DND-41 (cell line): ENCODE results near the gene ASH1L.
"Not testable (repeated sequence)": the region's sequence is repeated elsewhere in the genome, so short reads cannot be mapped to it uniquely, and the experiment has no call there.

ENCODE experiments used
- ATAC-seq: fragments of 200-7000 bp; cut with Tn5 transposase; 3 replicates; pipeline ENCODE4 v1.9.1; 2021; ENCODE audit warnings: low read depth; ENCODE audit not compliant: insufficient read depth
- DNase-seq: peaks from one replicate; pipeline ENCODE4 v3.0.0-alpha.2; 2020
- H2AFZ ChIP-seq: 2 replicates; pipeline ENCODE4 v1.6.0; 2012; ENCODE audit warnings: low read depth, low read length
- H3K27ac ChIP-seq: 2 replicates; pipeline ENCODE4 v1.5.1; 2012; ENCODE audit warnings: low read length, inconsistent platforms
- H3K27me3 ChIP-seq: fragments of 200-600 bp; sonication (generic); 2 replicates; pipeline ENCODE4 v1.6.0; 2012; ENCODE audit warnings: low read length, mild to moderate bottlenecking, inconsistent platforms; ENCODE audit not compliant: insufficient read depth, poor library complexity
- H3K36me3 ChIP-seq: 2 replicates; pipeline ENCODE4 v1.5.1; 2012; ENCODE audit warnings: low read length, inconsistent platforms; ENCODE audit not compliant: insufficient read depth
- H3K4me1 ChIP-seq: 2 replicates; pipeline ENCODE4 v1.5.1; 2012; ENCODE audit warnings: mild to moderate bottlenecking, low read length; ENCODE audit not compliant: insufficient read depth
- H3K4me2 ChIP-seq: 2 replicates; pipeline ENCODE4 v1.6.0; 2012; ENCODE audit warnings: mild to moderate bottlenecking, moderate library complexity, low read length, inconsistent platforms; ENCODE audit not compliant: insufficient read depth
- H3K4me3 ChIP-seq, 2 experiments: fragments of 200-600 bp in 1 of 2; shearing (Covaris generic) in 1 of 2; 2 replicates each; pipeline ENCODE4 v1.5.1; 2012 to 2016; ENCODE audit warnings: inconsistent platforms in 2 of 2, low read length in 2 of 2, mild to moderate bottlenecking in 2 of 2, low read depth in 1 of 2, moderate library complexity in 1 of 2
- H3K79me2 ChIP-seq: 2 replicates; pipeline ENCODE4 v1.6.0; 2012; ENCODE audit warnings: low read length, inconsistent platforms; ENCODE audit not compliant: insufficient read depth
- H3K9ac ChIP-seq: 2 replicates; pipeline ENCODE4 v1.6.0; 2012; ENCODE audit warnings: low read depth, mild to moderate bottlenecking, inconsistent platforms, low read length, moderate library complexity
- H3K9me3 ChIP-seq: 2 replicates; pipeline ENCODE4 v1.5.1; 2012; ENCODE audit warnings: low read length, moderate library complexity, mild to moderate bottlenecking, inconsistent platforms; ENCODE audit not compliant: insufficient read depth, severe bottlenecking
- H4K20me1 ChIP-seq: 2 replicates; pipeline ENCODE4 v1.6.0; 2012; ENCODE audit warnings: low read length; ENCODE audit not compliant: insufficient read depth
- EZH2 ChIP-seq: IDR thresholded peaks from 3 replicates; pipeline ENCODE4 v1.6.1; 2012; ENCODE audit warnings: borderline replicate concordance, low read depth, mild to moderate bottlenecking, moderate library complexity, low read length, inconsistent platforms; ENCODE audit not compliant: severe bottlenecking
- TF ChIP-seq, protein P1 (sequence below): IDR thresholded peaks from 2 replicates; pipeline ENCODE4 v1.5.1; 2012; ENCODE audit warnings: borderline replicate concordance, low read length, moderate library complexity, mild to moderate bottlenecking; ENCODE audit not compliant: poor library complexity, severe bottlenecking; ENCODE audit errors: extremely low read depth

ASH1L gene

DNA sequence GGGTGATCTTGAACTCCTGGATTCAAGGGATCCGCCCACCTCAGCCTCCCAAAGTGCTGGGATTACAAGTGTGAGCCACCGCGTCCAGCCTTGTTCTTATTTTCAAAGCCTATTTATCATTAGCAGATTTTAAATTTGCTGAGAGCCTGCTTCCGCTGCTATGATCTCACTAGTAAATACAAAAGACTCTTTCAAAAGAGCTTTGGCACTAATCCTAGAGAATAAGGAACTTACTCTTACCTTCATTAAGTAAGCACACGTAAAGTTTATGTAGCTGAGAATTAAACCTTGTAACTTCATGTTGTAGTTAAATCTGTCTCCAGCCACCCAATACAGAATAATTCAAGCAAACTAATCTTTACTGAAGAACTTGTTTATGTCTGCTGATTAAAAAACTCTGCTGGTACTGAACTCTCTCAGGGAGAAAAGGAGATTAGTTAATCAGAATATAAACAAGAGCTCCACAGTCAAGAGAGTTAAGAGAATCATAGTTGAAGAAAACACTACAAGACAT, 169.6 kb downstream of the ASH1L start:
- no peaks in the 10 kb centered on the region for H3K79me2 ChIP-seq
- H4K20me1 ChIP-seq, result no peaks in the 10 kb centered on the region
- no peak overlapping the region for H3K4me2 ChIP-seq
- H3K27me3 ChIP-seq, result no peaks in the 10 kb centered on the region
- H3K9ac ChIP-seq, result no peak overlapping the region
- DNase-seq, result no peak
- no peak overlapping the region for H3K27ac ChIP-seq
- H3K9me3 ChIP-seq, result no peaks in the 10 kb centered on the region
- no peak overlapping the region for H2AFZ ChIP-seq
- no peak for TF ChIP-seq EZH2
- TF ChIP-seq, protein P1, sequence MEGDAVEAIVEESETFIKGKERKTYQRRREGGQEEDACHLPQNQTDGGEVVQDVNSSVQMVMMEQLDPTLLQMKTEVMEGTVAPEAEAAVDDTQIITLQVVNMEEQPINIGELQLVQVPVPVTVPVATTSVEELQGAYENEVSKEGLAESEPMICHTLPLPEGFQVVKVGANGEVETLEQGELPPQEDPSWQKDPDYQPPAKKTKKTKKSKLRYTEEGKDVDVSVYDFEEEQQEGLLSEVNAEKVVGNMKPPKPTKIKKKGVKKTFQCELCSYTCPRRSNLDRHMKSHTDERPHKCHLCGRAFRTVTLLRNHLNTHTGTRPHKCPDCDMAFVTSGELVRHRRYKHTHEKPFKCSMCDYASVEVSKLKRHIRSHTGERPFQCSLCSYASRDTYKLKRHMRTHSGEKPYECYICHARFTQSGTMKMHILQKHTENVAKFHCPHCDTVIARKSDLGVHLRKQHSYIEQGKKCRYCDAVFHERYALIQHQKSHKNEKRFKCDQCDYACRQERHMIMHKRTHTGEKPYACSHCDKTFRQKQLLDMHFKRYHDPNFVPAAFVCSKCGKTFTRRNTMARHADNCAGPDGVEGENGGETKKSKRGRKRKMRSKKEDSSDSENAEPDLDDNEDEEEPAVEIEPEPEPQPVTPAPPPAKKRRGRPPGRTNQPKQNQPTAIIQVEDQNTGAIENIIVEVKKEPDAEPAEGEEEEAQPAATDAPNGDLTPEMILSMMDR, result no peak
- no peak for ATAC-seq
- H3K36me3 ChIP-seq, result peaks cover 84% of the 10 kb centered on the region
- no peak overlapping the region for H3K4me3 ChIP-seq
- H3K4me1 ChIP-seq, result no peaks in the 10 kb centered on the region

DNA sequence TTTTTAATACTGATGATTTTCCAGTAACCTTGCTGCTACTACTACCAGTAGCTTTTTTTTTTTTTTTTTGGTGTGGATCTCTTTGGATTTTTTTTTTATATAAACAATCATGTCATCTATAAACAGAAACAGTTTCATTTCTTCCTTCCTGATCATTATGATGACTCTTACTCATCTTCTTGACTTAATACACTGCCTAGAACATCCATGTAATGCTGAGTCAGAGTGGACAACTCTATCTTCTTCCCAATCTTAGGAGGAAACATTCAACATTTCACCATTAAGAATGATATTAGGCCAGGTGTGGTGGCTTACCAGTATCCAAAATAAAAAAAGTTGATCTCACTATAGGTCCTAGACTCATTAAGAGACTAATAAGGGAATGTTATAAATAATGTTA, 172.8 kb downstream of the ASH1L start:
- no peaks in the 10 kb centered on the region for H3K4me1 ChIP-seq
- no peak overlapping the region for H3K27ac ChIP-seq
- ATAC-seq (no peak), DNase-seq (no peak)
- H3K79me2 ChIP-seq, result no peaks in the 10 kb centered on the region
- H3K4me3 ChIP-seq, result no peak overlapping the region
- H2AFZ ChIP-seq, result no peak overlapping the region
- no peaks in the 10 kb centered on the region for H3K27me3 ChIP-seq
- no peak overlapping the region for H3K9ac ChIP-seq
- H3K4me2 ChIP-seq, result no peak overlapping the region
- H4K20me1 ChIP-seq, result no peaks in the 10 kb centered on the region
- no peaks in the 10 kb centered on the region for H3K9me3 ChIP-seq
- H3K36me3 ChIP-seq, result peaks cover 77% of the 10 kb centered on the region
- TF ChIP-seq, protein P1, result no peak
- no peak for TF ChIP-seq EZH2

DNA sequence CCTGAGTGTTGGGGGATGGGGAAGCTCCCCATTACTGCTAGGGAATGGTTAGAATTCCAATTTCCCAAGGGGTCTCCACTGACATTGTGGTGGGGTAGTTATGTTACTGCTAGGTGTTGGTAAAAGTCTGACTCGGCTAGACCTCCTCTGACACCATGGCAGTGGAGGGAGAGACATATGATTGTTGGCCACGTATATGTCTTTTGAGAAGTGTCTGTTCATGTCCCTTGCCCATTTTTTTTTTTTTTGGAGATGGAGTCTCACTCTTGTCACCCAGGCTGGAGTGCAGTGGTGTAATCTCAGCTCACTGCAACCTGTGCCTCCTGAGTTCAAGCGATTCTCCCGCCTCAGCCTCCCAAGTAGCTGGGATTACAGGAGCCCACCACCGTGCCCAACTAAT, 176.8 kb downstream of the ASH1L start:
- H3K4me1 ChIP-seq, H3K4me2 ChIP-seq, H3K9me3 ChIP-seq, H2AFZ ChIP-seq, H3K4me3 ChIP-seq, ATAC-seq, H3K9ac ChIP-seq, DNase-seq, H3K27ac ChIP-seq, H3K27me3 ChIP-seq, H4K20me1 ChIP-seq, H3K79me2 ChIP-seq: not testable (repeated sequence)
- peaks cover 37% of the 10 kb centered on the region for H3K36me3 ChIP-seq

DNA sequence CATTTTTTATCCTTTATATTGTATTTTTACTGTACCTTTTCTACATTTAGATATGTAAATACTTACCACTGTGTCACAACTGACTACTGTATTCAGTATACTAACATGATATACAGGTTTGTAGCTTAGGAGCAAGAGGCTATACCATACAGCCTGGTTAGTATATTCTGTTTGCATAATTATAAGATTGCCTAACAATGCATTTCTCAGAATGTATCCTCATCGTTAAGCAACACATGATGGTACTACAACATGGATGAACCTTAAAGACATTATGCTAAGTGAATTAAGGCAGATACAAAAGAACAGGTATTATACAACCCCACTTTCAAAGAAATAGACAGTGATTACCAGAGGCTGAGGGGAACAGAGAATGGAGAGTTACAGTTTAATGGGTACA, 179.2 kb downstream of the ASH1L start:
- H3K79me2 ChIP-seq, result no peaks in the 10 kb centered on the region
- no peak for ATAC-seq
- no peak overlapping the region for H3K27ac ChIP-seq
- no peak overlapping the region for H3K4me2 ChIP-seq
- H3K27me3 ChIP-seq, result no peaks in the 10 kb centered on the region
- H4K20me1 ChIP-seq, result no peaks in the 10 kb centered on the region
- H3K36me3 ChIP-seq, result peaks cover 35% of the 10 kb centered on the region
- H3K9ac ChIP-seq, result no peak overlapping the region
- H3K4me3 ChIP-seq, result no peak overlapping the region
- H3K4me1 ChIP-seq, result no peaks in the 10 kb centered on the region
- H2AFZ ChIP-seq, result no peak overlapping the region
- H3K9me3 ChIP-seq, result no peaks in the 10 kb centered on the region
- no peak for DNase-seq
- TF ChIP-seq, protein P1, result no peak
- no peak for TF ChIP-seq EZH2
